Measurements from ENCODE around the gene CCNE1. TPM values are rescaled to one million over a fixed set of nuclear protein-coding genes. Genes with fewer than 3 reads are reported as not detected.

The CCNE1 gene
- total RNA-seq, 1 experiment from 2014 or later: 40.2 TPM

- Histone ChIP-seq H4K5ac (ENCODE audit: insufficient read length, low read depth, low read length) (no peak overlapping the region), H2BK5ac (ENCODE audit: insufficient read length, low read length) (no peak overlapping the region), H3K56ac (ENCODE audit: insufficient read length, low read depth, low read length) (no peak overlapping the region), H3K4me1 (ENCODE audit: insufficient read depth, low read length) (no peaks in the 10 kb centered on the region; the same call in 1 of the 2 replicates), H3K4me2 (ENCODE audit: insufficient read depth, insufficient read length, low read length) (no peak overlapping the region), H3K4ac (ENCODE audit: low read depth, low read length) (no peak overlapping the region), H3K79me1 (ENCODE audit: insufficient read depth, low read depth, low read length, poor library complexity, severe bottlenecking) (no peaks in the 10 kb centered on the region), H4K8ac (replicated peaks; ENCODE audit: insufficient read length, low read depth, low read length) (no peak overlapping the region), H3K27me3 (ENCODE audit: insufficient read depth, low read length) (no peaks in the 10 kb centered on the region; the same call in 1 of the 2 replicates), H3K23me2 (ENCODE audit: insufficient read length, low read depth, low read length, poor library complexity, severe bottlenecking) (peaks cover 10% of the 10 kb centered on the region), H4K91ac (ENCODE audit: insufficient read length, low read depth, low read length) (no peak overlapping the region), H3K79me2 (ENCODE audit: insufficient read depth, low read length) (no peaks in the 10 kb centered on the region), H2BK12ac (ENCODE audit: insufficient read length, low read depth, low read length) (no peak overlapping the region), H2BK15ac (ENCODE audit: low read depth, low read length) (no peak overlapping the region), H2AK5ac (ENCODE audit: insufficient read length, low read length) (no peak overlapping the region), H2AFZ (ENCODE audit: low read length) (no peak overlapping the region), H3T11ph (ENCODE audit: low read length) (no peak overlapping the region), H4K20me1 (ENCODE audit: control insufficient read depth, insufficient read depth, insufficient read length) (no peaks in the 10 kb centered on the region), H3K9me3 (ENCODE audit: control insufficient read depth, low read depth, low read length) (no peaks in the 10 kb centered on the region), H2BK120ac (ENCODE audit: low read depth, low read length, poor library complexity, severe bottlenecking) (no peak overlapping the region), H3K18ac (ENCODE audit: insufficient read length, low read depth, low read length) (no peak overlapping the region), H3K14ac (ENCODE audit: insufficient read depth, low read length) (no peak overlapping the region), H3K23ac (ENCODE audit: insufficient read length, low read depth, low read length) (no peak overlapping the region), H3K27ac (ENCODE audit: insufficient read length, low read depth, low read length) (no peak overlapping the region), H2BK20ac (ENCODE audit: low read depth, low read length, poor library complexity, severe bottlenecking) (no peak overlapping the region), H3K9ac (ENCODE audit: extremely low read depth, insufficient read length, low read length) (no peak overlapping the region)
- Mint-ChIP-seq H3K27me3 (ENCODE audit: low read depth) (peaks cover 9% of the 10 kb centered on the region), H3K27ac (no peak overlapping the region), H3K9me3 (no peaks in the 10 kb centered on the region), H3K4me1 (peaks cover 19 to 22% of the 10 kb centered on the region in 2 experiments), H3K4me3 (no peak overlapping the region), H3K36me3 (ENCODE audit: insufficient read depth in 1 of 3, low read depth in 3 of 3) (no peaks in the 10 kb centered on the region)
- no peak for DNase-seq
- no CpG with 5 or more reads among the region's 22 CpGs for WGBS (ENCODE audit: extremely low coverage, insufficient read length, low lambda C conversion rate)
- no peak for TF ChIP-seq CTCF (conservative IDR thresholded peaks at IDR 0.05)
Observed at GRCh38 chr19:29840066-29840950, 28.5 kb downstream of the CCNE1 start.

Measured in H9 (cell line).